Measurements from ENCODE around the gene PPFIA1.
A peak's percentile ranks its signal among the peaks of the same experiment; 100 is the strongest.
"Not testable (repeated sequence)": the region's sequence is repeated elsewhere in the genome, so short reads cannot be mapped to it uniquely, and the experiment has no call there.

The PPFIA1 gene

GRCh38 chr11:70259077-70259476 lies 11.4 kb upstream of the PPFIA1 start:
- H3K9me3 ChIP-seq (ENCODE audit: control insufficient read depth, low read length); H3K4me1 ChIP-seq (ENCODE audit: control insufficient read depth, insufficient read depth, low read length); H3K4me3 ChIP-seq (ENCODE audit: low read length); H3K36me3 ChIP-seq (ENCODE audit: control insufficient read depth, insufficient read depth, low read length); H3K27me3 ChIP-seq (ENCODE audit: control insufficient read depth, insufficient read depth, low read length); H3K9ac ChIP-seq (ENCODE audit: low read length): not testable (repeated sequence)

GRCh38 chr11:70262951-70263350 lies 7.5 kb upstream of the PPFIA1 start:
- no peaks in the 10 kb centered on the region for H3K4me1 ChIP-seq (ENCODE audit: control insufficient read depth, insufficient read depth, low read length)
- no peaks in the 10 kb centered on the region for H3K27me3 ChIP-seq (ENCODE audit: control insufficient read depth, insufficient read depth, low read length)

GRCh38 chr11:70263363-70263762 lies 7.1 kb upstream of the PPFIA1 start:
- no peaks in the 10 kb centered on the region for H3K27me3 ChIP-seq (ENCODE audit: control insufficient read depth, insufficient read depth, low read length)
- no peak overlapping the region for H3K4me3 ChIP-seq (ENCODE audit: low read length)
- no peak overlapping the region for H3K9ac ChIP-seq (ENCODE audit: low read length)
- no peaks in the 10 kb centered on the region for H3K9me3 ChIP-seq (ENCODE audit: control insufficient read depth, low read length)
- no peaks in the 10 kb centered on the region for H3K4me1 ChIP-seq (ENCODE audit: control insufficient read depth, insufficient read depth, low read length)
- no peaks in the 10 kb centered on the region for H3K36me3 ChIP-seq (ENCODE audit: control insufficient read depth, insufficient read depth, low read length)

More at GRCh38 chr11:70262951-70263350, 7.5 kb upstream of the PPFIA1 start:
- Histone ChIP-seq H3K9me3 (ENCODE audit: control insufficient read depth, low read length) (no peaks in the 10 kb centered on the region), H3K36me3 (ENCODE audit: control insufficient read depth, insufficient read depth, low read length) (no peaks in the 10 kb centered on the region), H3K4me3 (ENCODE audit: low read length) (no peak overlapping the region), H3K9ac (ENCODE audit: low read length) (no peak overlapping the region)

- Histone ChIP-seq H3K4me1 (ENCODE audit: control insufficient read depth, insufficient read depth, low read length) (peaks cover 8% of the 10 kb centered on the region), H3K4me3 (ENCODE audit: low read length) (no peak overlapping the region), H3K9ac (ENCODE audit: low read length) (no peak overlapping the region), H3K9me3 (ENCODE audit: control insufficient read depth, low read length) (no peaks in the 10 kb centered on the region), H3K36me3 (ENCODE audit: control insufficient read depth, insufficient read depth, low read length) (no peaks in the 10 kb centered on the region), H3K27me3 (ENCODE audit: control insufficient read depth, insufficient read depth, low read length) (no peaks in the 10 kb centered on the region)
These were observed 5.1 kb upstream of the PPFIA1 start for GRCh38 chr11:70265341-70265740.

DNA sequence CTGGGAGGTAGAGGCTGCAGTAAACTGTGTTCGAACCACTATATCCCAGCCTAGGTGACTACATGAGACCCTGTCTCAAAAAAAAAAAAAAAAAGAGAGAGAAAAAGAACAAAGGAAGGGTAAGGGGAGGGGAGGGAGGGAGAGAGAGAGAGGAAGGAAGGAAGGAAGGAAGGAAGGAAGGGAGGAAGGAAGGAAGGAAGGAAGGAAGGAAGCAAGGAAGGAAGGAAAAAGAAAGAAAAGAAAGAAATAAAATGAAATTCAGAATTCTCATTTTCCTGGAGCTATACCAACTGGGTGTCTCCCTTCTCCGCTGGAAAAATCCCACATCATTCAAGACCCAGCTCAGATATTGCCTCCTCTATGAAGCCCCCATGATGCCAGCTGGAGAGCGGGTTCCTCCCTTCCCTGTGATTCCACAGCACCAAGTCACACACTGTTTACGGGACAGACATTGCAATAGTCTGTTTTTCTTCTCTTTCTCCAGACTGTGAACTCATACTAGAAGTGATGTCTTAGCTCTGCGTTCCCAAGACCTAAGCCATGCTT lies 3.0 kb upstream of the PPFIA1 start:
- no peaks in the 10 kb centered on the region for H3K27me3 ChIP-seq (ENCODE audit: control insufficient read depth, insufficient read depth, low read length)
- H3K36me3 ChIP-seq (ENCODE audit: control insufficient read depth, insufficient read depth, low read length): no peaks in the 10 kb centered on the region
- H3K9me3 ChIP-seq (ENCODE audit: control insufficient read depth, low read length): no peaks in the 10 kb centered on the region
- H3K4me1 ChIP-seq (ENCODE audit: control insufficient read depth, insufficient read depth, low read length): peaks cover 15% of the 10 kb centered on the region
- no peak overlapping the region for H3K9ac ChIP-seq (ENCODE audit: low read length)
- H3K4me3 ChIP-seq (ENCODE audit: low read length): no peak overlapping the region

GRCh38 chr11:70268526-70268925 lies 2.0 kb upstream of the PPFIA1 start:
- H3K4me1 ChIP-seq (ENCODE audit: control insufficient read depth, insufficient read depth, low read length): peaks cover 15% of the 10 kb centered on the region
- H3K9me3 ChIP-seq (ENCODE audit: control insufficient read depth, low read length): no peaks in the 10 kb centered on the region
- H3K27me3 ChIP-seq (ENCODE audit: control insufficient read depth, insufficient read depth, low read length): no peaks in the 10 kb centered on the region
- no peak overlapping the region for H3K9ac ChIP-seq (ENCODE audit: low read length)
- H3K36me3 ChIP-seq (ENCODE audit: control insufficient read depth, insufficient read depth, low read length): no peaks in the 10 kb centered on the region
- no peak overlapping the region for H3K4me3 ChIP-seq (ENCODE audit: low read length)

DNA sequence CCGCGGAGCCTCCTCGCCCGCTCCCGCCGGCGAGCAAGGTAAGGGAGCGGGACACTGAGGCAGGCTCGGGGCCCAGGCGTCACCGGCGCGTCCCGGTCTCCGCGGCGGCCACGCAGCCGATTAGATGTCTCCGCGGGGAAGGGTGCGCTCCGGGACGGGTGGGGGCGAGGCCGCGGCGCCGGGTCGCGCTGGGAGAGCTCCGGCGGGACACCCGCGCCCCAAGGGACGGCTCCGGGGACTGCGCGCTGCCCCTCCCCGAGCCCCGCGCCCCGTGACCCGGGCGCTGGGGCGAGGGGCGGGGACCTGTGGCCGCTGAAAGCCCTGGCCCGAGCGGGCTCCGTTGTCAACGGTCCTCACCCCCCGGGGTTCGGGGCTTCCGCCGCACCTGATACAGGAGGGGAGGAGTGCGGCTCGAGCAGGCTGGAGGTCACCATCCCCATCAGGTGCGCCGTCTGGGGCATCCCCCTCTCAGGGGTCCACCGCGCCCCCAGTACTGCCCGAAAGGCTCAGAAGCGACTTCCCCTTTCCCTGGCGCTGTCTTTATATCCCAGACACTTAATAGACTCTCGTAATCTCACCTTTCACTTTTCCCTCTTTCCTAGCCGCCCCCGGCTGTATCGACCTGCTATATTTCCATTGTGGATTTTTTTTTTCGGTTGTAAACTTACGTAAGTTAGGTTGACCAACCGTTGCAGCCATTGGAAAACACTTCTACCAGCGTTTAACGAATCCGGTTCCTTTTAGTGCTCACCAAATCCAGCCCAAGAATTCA lies 573 bp downstream of the PPFIA1 start:
- Histone ChIP-seq H3K27me3 (ENCODE audit: control insufficient read depth, insufficient read depth, low read length) (no peaks in the 10 kb centered on the region), H3K36me3 (ENCODE audit: control insufficient read depth, insufficient read depth, low read length) (peaks cover 3% of the 10 kb centered on the region), H3K9ac (ENCODE audit: low read length) (peak overlapping the region; percentile 66), H3K4me1 (ENCODE audit: control insufficient read depth, insufficient read depth, low read length) (peaks cover 15% of the 10 kb centered on the region), H3K9me3 (ENCODE audit: control insufficient read depth, low read length) (no peaks in the 10 kb centered on the region), H3K4me3 (ENCODE audit: low read length) (peak overlapping the region; percentile 61)

- Histone ChIP-seq H3K27me3 (ENCODE audit: control insufficient read depth, insufficient read depth, low read length) (no peaks in the 10 kb centered on the region), H3K9ac (ENCODE audit: low read length) (peak overlapping the region; percentile 66), H3K4me1 (ENCODE audit: control insufficient read depth, insufficient read depth, low read length) (peaks cover 15% of the 10 kb centered on the region), H3K36me3 (ENCODE audit: control insufficient read depth, insufficient read depth, low read length) (peaks cover 3% of the 10 kb centered on the region), H3K4me3 (ENCODE audit: low read length) (no peak overlapping the region), H3K9me3 (ENCODE audit: control insufficient read depth, low read length) (no peaks in the 10 kb centered on the region)
These were observed 1.1 kb downstream of the PPFIA1 start for GRCh38 chr11:70271649-70271953.

GRCh38 chr11:70272009-70272408 lies 1.5 kb downstream of the PPFIA1 start:
- Histone ChIP-seq H3K9me3 (ENCODE audit: control insufficient read depth, low read length) (no peaks in the 10 kb centered on the region), H3K4me1 (ENCODE audit: control insufficient read depth, insufficient read depth, low read length) (peaks cover 15% of the 10 kb centered on the region), H3K36me3 (ENCODE audit: control insufficient read depth, insufficient read depth, low read length) (peaks cover 3% of the 10 kb centered on the region), H3K9ac (ENCODE audit: low read length) (no peak overlapping the region), H3K27me3 (ENCODE audit: control insufficient read depth, insufficient read depth, low read length) (no peaks in the 10 kb centered on the region), H3K4me3 (ENCODE audit: low read length) (no peak overlapping the region)

DNA sequence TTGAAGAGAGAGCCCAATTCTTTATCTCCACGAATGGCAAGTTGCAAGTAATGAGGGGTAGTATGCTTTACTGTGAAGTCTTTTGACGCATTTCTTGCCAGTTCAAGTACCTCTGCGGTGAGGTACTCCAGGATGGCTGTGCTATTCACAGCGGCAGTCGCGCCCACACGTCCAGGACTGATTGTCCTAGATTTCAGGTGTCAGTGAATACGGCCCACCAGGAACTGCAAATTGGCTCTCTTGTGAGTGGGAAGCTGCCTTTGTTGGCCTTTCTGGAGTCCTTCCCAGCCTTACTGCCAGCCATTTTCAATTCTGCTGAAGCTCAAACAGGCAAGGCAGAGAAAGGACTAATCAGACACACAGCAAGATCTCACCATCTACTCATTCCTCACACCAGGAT lies 8.5 kb downstream of the PPFIA1 start:
- H3K4me1 ChIP-seq (ENCODE audit: control insufficient read depth, insufficient read depth, low read length): peaks cover 3% of the 10 kb centered on the region
- H3K36me3 ChIP-seq (ENCODE audit: control insufficient read depth, insufficient read depth, low read length): peaks cover under 1% of the 10 kb centered on the region
- H3K27me3 ChIP-seq (ENCODE audit: control insufficient read depth, insufficient read depth, low read length): no peaks in the 10 kb centered on the region
- H3K9me3 ChIP-seq (ENCODE audit: control insufficient read depth, low read length): no peaks in the 10 kb centered on the region
- H3K9ac ChIP-seq (ENCODE audit: low read length): no peak overlapping the region
- no peak overlapping the region for H3K4me3 ChIP-seq (ENCODE audit: low read length)

GRCh38 chr11:70281156-70281609 lies 10.7 kb downstream of the PPFIA1 start:
- no peaks in the 10 kb centered on the region for H3K9me3 ChIP-seq (ENCODE audit: control insufficient read depth, low read length)
- H3K36me3 ChIP-seq (ENCODE audit: control insufficient read depth, insufficient read depth, low read length): no peaks in the 10 kb centered on the region
- peaks cover 3% of the 10 kb centered on the region for H3K4me1 ChIP-seq (ENCODE audit: control insufficient read depth, insufficient read depth, low read length)
- no peaks in the 10 kb centered on the region for H3K27me3 ChIP-seq (ENCODE audit: control insufficient read depth, insufficient read depth, low read length)
- peak overlapping the region; percentile 15 for H3K9ac ChIP-seq (ENCODE audit: low read length)
- no peak overlapping the region for H3K4me3 ChIP-seq (ENCODE audit: low read length)

- Histone ChIP-seq H3K9ac (ENCODE audit: low read length) (no peak overlapping the region), H3K36me3 (ENCODE audit: control insufficient read depth, insufficient read depth, low read length) (no peaks in the 10 kb centered on the region), H3K4me3 (ENCODE audit: low read length) (no peak overlapping the region), H3K4me1 (ENCODE audit: control insufficient read depth, insufficient read depth, low read length) (peaks cover 3% of the 10 kb centered on the region), H3K27me3 (ENCODE audit: control insufficient read depth, insufficient read depth, low read length) (no peaks in the 10 kb centered on the region), H3K9me3 (ENCODE audit: control insufficient read depth, low read length) (no peaks in the 10 kb centered on the region)
These were observed 11.5 kb downstream of the PPFIA1 start for GRCh38 chr11:70282012-70282411.
